A549 (cell line): ENCODE data around the gene ZNF425.

ENCODE experiments used
- CEBPB ChIP-seq, 2 experiments: fragments of >200 bp in 1 of 2; sonication (Bioruptor Twin) in 1 of 2; formaldehyde crosslinking in 1 of 2; IDR thresholded peaks; 2 replicates each; pipeline ENCODE4 v1.6.1; 2012 to 2016
- CHD4 ChIP-seq: fragments of 200-600 bp; sonication (generic); IDR thresholded peaks from 2 replicates; pipeline ENCODE4 v1.6.1; 2016; ENCODE audit warnings: antibody characterized with exemption, mild to moderate bottlenecking, borderline replicate concordance
- CTCF ChIP-seq: fragments of >200 bp; sonication (Bioruptor Twin); formaldehyde crosslinking; IDR thresholded peaks from 3 replicates; pipeline ENCODE4 v1.5.1; 2016
- EP300 ChIP-seq, 2 experiments: fragments of >200 bp; sonication (Bioruptor Twin); formaldehyde crosslinking; IDR thresholded peaks; 2 replicates in 1 of 2; 3 replicates in 1 of 2; pipeline ENCODE4 v1.6.1; 2016 to 2017
- HMGXB4 ChIP-seq: fragments of 250-450 bp; sonication (Bioruptor Pico); IDR thresholded peaks from 2 replicates; pipeline ENCODE4 v1.5.0; 2021; ENCODE audit warnings: mild to moderate bottlenecking, moderate library complexity, borderline replicate concordance
- MYC ChIP-seq: IDR thresholded peaks from 2 replicates; pipeline ENCODE4 v1.6.1; 2012; ENCODE audit warnings: mild to moderate bottlenecking, inconsistent platforms, low read length, improper control_type of control experiment, borderline replicate concordance
- NFE2L2 ChIP-seq: fragments of 150-350 bp; conservative IDR thresholded peaks from 2 replicates; pipeline ENCODE4 v1.6.1; 2014; ENCODE audit warnings: low read length
- NPAS2 ChIP-seq: fragments of 250-450 bp; sonication (Bioruptor Pico); IDR thresholded peaks from 2 replicates; pipeline ENCODE4 v1.8.0; 2022; ENCODE audit warnings: mild to moderate bottlenecking, moderate library complexity, borderline replicate concordance
- POLR2A ChIP-seq: IDR thresholded peaks from 2 replicates; pipeline ENCODE4 v1.6.1; 2012; ENCODE audit warnings: mild to moderate bottlenecking, low read length
- POLR2AphosphoS2 ChIP-seq: conservative IDR thresholded peaks from 2 replicates; pipeline ENCODE4 v1.6.1; 2012; ENCODE audit warnings: low read length, improper control_type of control experiment, inconsistent platforms
- RAD21 ChIP-seq, 2 experiments: fragments of >200 bp in 1 of 2; sonication (Bioruptor Twin) in 1 of 2; formaldehyde crosslinking in 1 of 2; IDR thresholded peaks in 1 of 2; conservative IDR thresholded peaks in 1 of 2; 2 replicates in 1 of 2; 3 replicates in 1 of 2; pipeline ENCODE4 v1.6.1; 2012 to 2018; ENCODE audit warnings: inconsistent platforms in 1 of 2
- RFX5 ChIP-seq: fragments of 450-650 bp; IDR thresholded peaks from 2 replicates; pipeline ENCODE4 v1.7.1; 2014; ENCODE audit warnings: antibody characterized with exemption, mild to moderate bottlenecking, moderate library complexity
- ZSCAN20 ChIP-seq: fragments of 250-450 bp; sonication (Bioruptor Pico); IDR thresholded peaks from 2 replicates; pipeline ENCODE4 v1.8.0; 2022; ENCODE audit warnings: mild to moderate bottlenecking, moderate library complexity
- TF ChIP-seq, protein P1 (sequence below): fragments of 200-600 bp; sonication (generic); IDR thresholded peaks from 2 replicates; pipeline ENCODE4 v1.6.1; 2016; ENCODE audit warnings: antibody characterized with exemption, mild to moderate bottlenecking, moderate library complexity

- no peak for TF ChIP-seq ZSCAN20
- TF ChIP-seq CTCF = no peak
- no peak for TF ChIP-seq MYC
- TF ChIP-seq EP300 (IDR thresholded peaks at IDR 0.05) = no peak
- no peak for TF ChIP-seq CHD4
- no peak for TF ChIP-seq POLR2AphosphoS2
- TF ChIP-seq NFE2L2 = no peak
- no peak for TF ChIP-seq RFX5
- TF ChIP-seq POLR2A = no peak
- no peak for TF ChIP-seq HMGXB4 (CRISPR knock-in tag)
- TF ChIP-seq, protein P1, sequence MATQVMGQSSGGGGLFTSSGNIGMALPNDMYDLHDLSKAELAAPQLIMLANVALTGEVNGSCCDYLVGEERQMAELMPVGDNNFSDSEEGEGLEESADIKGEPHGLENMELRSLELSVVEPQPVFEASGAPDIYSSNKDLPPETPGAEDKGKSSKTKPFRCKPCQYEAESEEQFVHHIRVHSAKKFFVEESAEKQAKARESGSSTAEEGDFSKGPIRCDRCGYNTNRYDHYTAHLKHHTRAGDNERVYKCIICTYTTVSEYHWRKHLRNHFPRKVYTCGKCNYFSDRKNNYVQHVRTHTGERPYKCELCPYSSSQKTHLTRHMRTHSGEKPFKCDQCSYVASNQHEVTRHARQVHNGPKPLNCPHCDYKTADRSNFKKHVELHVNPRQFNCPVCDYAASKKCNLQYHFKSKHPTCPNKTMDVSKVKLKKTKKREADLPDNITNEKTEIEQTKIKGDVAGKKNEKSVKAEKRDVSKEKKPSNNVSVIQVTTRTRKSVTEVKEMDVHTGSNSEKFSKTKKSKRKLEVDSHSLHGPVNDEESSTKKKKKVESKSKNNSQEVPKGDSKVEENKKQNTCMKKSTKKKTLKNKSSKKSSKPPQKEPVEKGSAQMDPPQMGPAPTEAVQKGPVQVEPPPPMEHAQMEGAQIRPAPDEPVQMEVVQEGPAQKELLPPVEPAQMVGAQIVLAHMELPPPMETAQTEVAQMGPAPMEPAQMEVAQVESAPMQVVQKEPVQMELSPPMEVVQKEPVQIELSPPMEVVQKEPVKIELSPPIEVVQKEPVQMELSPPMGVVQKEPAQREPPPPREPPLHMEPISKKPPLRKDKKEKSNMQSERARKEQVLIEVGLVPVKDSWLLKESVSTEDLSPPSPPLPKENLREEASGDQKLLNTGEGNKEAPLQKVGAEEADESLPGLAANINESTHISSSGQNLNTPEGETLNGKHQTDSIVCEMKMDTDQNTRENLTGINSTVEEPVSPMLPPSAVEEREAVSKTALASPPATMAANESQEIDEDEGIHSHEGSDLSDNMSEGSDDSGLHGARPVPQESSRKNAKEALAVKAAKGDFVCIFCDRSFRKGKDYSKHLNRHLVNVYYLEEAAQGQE = no peak
- no peak for TF ChIP-seq RAD21 (conservative IDR thresholded peaks at IDR 0.05 in 1 of 2, IDR thresholded peaks at IDR 0.05 in 1 of 2)
- TF ChIP-seq CEBPB (IDR thresholded peaks at IDR 0.05) = no peak
- TF ChIP-seq NPAS2 (CRISPR knock-in tag) = no peak
Measured at GRCh38 chr7:149097088-149097487, 29.0 kb downstream of the ZNF425 start.
